Astrocyte of the spinal cord (primary cell): ENCODE measurements around the gene ANKMY1.

Experiments used
- DNase-seq: peaks from one replicate; pipeline ENCODE4 v3.0.0; 2011; ENCODE audit warnings: low read depth, low spot score
- H3K4me3 ChIP-seq: 2 replicates; pipeline ENCODE4 v1.5.1; 2011; ENCODE audit warnings: low read depth, mild to moderate bottlenecking, low read length, moderate library complexity
- CTCF ChIP-seq: IDR thresholded peaks from 2 replicates; pipeline ENCODE4 v1.5.1; 2012; ENCODE audit warnings: low read depth, mild to moderate bottlenecking, low read length, inconsistent platforms
- in situ Hi-C: cut with HindIII; loops from 2 replicates; pipeline ENCODE4 v1.10.0; 2017; ENCODE audit warnings: low sequenced_read_pairs

ANKMY1 gene

GRCh38 chr2:240558236-240558761 is 511 bp upstream of the ANKMY1 start:
- no peak for TF ChIP-seq CTCF
- DNase-seq = no peak
- peak overlapping the region; percentile 20 for H3K4me3 ChIP-seq
- in situ Hi-C loops = no loop called here

- no peak for DNase-seq
- in situ Hi-C loops = no loop called here
- peak overlapping the region; percentile 40 for H3K4me3 ChIP-seq
- no peak for TF ChIP-seq CTCF
Measured at GRCh38 chr2:240557101-240557751, 562 bp downstream of the ANKMY1 start.

- in situ Hi-C loops = no loop called here
- no peak for DNase-seq
- H3K4me3 ChIP-seq = no peak overlapping the region
- peak; percentile 67 for TF ChIP-seq CTCF
Measured at GRCh38 chr2:240556553-240557100, 1.2 kb downstream of the ANKMY1 start.

GRCh38 chr2:240555541-240556250 is 2.1 kb downstream of the ANKMY1 start:
- DNase-seq = no peak
- no peak overlapping the region for H3K4me3 ChIP-seq
- in situ Hi-C loops = no loop called here
- TF ChIP-seq CTCF = no peak

- no peak for TF ChIP-seq CTCF
- in situ Hi-C loops = no loop called here
- no peak for DNase-seq
Measured at GRCh38 chr2:240554767-240555493, 2.9 kb downstream of the ANKMY1 start.

GRCh38 chr2:240553956-240554480 is 3.8 kb downstream of the ANKMY1 start:
- in situ Hi-C loops = no loop called here
- DNase-seq = no peak
- no peak for TF ChIP-seq CTCF

More at GRCh38 chr2:240554767-240555493, 2.9 kb downstream of the ANKMY1 start:
- H3K4me3 ChIP-seq = no peak overlapping the region

More at GRCh38 chr2:240553956-240554480, 3.8 kb downstream of the ANKMY1 start:
- no peak overlapping the region for H3K4me3 ChIP-seq
